DND-41 (cell line): ENCODE measurements around the gene CYB5B.

ENCODE experiments used
- CTCF ChIP-seq: IDR thresholded peaks from 2 replicates; pipeline ENCODE4 v1.5.1; 2012; ENCODE audit warnings: borderline replicate concordance, low read length, moderate library complexity, mild to moderate bottlenecking; ENCODE audit not compliant: poor library complexity, severe bottlenecking; ENCODE audit errors: extremely low read depth
- EZH2 ChIP-seq: IDR thresholded peaks from 3 replicates; pipeline ENCODE4 v1.6.1; 2012; ENCODE audit warnings: borderline replicate concordance, low read depth, mild to moderate bottlenecking, moderate library complexity, low read length, inconsistent platforms; ENCODE audit not compliant: severe bottlenecking

DNA sequence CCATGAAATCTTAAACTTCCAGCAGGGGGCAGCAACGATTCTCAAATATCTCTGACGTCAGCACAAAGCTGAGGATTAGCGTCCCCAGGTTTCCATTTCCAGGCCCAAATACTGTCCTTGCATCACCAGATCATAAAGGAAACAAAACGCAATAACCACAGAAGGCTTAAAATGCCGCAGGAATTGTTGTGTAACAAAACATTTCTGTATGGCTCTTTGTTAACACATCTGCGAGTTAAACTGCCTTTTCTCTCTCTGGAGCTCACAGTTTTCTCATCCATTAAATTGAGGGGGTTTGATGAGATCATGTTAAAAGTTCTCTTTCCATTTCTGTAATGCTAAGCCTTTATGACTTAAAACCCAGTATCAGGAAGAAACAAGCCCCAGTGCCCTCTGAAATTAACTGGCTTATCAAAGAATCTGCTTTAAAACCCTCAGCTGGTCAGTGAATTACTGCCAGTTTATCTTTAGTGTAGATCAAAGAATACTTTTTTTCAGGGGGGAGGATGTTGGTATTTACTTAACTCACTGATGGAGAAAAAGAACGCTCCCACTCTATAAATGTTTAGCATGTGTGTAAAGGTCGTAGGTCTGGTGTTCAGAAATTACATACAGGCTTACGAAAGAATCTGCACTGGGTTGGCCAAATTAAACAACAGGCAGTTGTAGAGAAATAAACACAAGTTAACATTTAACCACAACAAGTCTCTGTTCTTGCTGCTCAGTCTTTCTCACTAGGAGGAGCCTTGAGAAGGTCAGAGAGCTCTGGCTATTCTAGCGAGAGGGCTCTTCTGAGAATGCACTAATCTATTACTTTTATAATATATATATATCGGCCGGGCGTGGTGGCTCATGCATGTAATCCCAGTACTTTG lies 28.0 kb upstream of the CYB5B start:
- TF ChIP-seq CTCF (peak; percentile 77), EZH2 (no peak)
